Measurements from ENCODE around the gene TRIM46.
"Not testable (repeated sequence)": the region's sequence is repeated elsewhere in the genome, so short reads cannot be mapped to it uniquely, and the experiment has no call there.

Gene TRIM46

GRCh38 chr1:155223047-155223446 lies 49.4 kb downstream of the TRIM46 start:
- no peak for DNase-seq
- TF ChIP-seq CTCF (IDR thresholded peaks at IDR 0.05; ENCODE audit: low read depth, low read length), result no peak

GRCh38 chr1:155225404-155225759 lies 51.7 kb downstream of the TRIM46 start:
- not testable (repeated sequence) for H3K4me3 ChIP-seq (ENCODE audit: low read depth, low read length); DNase-seq; H3K27me3 ChIP-seq (ENCODE audit: insufficient read depth, low read depth, severe bottlenecking); H3K9me3 ChIP-seq (ENCODE audit: severe bottlenecking); H3K27ac ChIP-seq
- H3K36me3 ChIP-seq, result peaks cover 23% of the 10 kb centered on the region

More at GRCh38 chr1:155223047-155223446, 49.4 kb downstream of the TRIM46 start:
- no peak overlapping the region for H3K4me3 ChIP-seq (ENCODE audit: low read depth, low read length)
- H3K27ac ChIP-seq, result no peak overlapping the region
- H3K36me3 ChIP-seq, result peaks cover 23% of the 10 kb centered on the region
- no peaks in the 10 kb centered on the region for H3K9me3 ChIP-seq (ENCODE audit: severe bottlenecking)
- H3K27me3 ChIP-seq (ENCODE audit: insufficient read depth, low read depth, severe bottlenecking), result no peaks in the 10 kb centered on the region

GRCh38 chr1:155226188-155226909 lies 52.7 kb downstream of the TRIM46 start:
- peak overlapping the region; percentile 90 for H3K4me3 ChIP-seq (ENCODE audit: low read depth, low read length)
- H3K36me3 ChIP-seq, result peaks cover 19% of the 10 kb centered on the region
- H3K27me3 ChIP-seq (ENCODE audit: insufficient read depth, low read depth, severe bottlenecking), result no peaks in the 10 kb centered on the region
- peak; percentile 95 for DNase-seq
- TF ChIP-seq CTCF (IDR thresholded peaks at IDR 0.05; ENCODE audit: low read depth, low read length), result peak; percentile 78
- H3K27ac ChIP-seq, result peak overlapping the region; percentile 93
- H3K9me3 ChIP-seq (ENCODE audit: severe bottlenecking), result no peaks in the 10 kb centered on the region

GRCh38 chr1:155226910-155227260 lies 53.2 kb downstream of the TRIM46 start:
- peak; percentile 89 for DNase-seq
- no peak for TF ChIP-seq CTCF (IDR thresholded peaks at IDR 0.05; ENCODE audit: low read depth, low read length)
- peak overlapping the region; percentile 93 for H3K27ac ChIP-seq

GRCh38 chr1:155227261-155228095 lies 53.8 kb downstream of the TRIM46 start:
- Histone ChIP-seq H3K36me3 (peaks cover 19% of the 10 kb centered on the region), H3K4me3 (ENCODE audit: low read depth, low read length) (peak overlapping the region; percentile 90), H3K27ac (peak overlapping the region; percentile 93), H3K27me3 (ENCODE audit: insufficient read depth, low read depth, severe bottlenecking) (no peaks in the 10 kb centered on the region), H3K9me3 (ENCODE audit: severe bottlenecking) (no peaks in the 10 kb centered on the region)
- DNase-seq, result peak; percentile 100
- TF ChIP-seq CTCF (IDR thresholded peaks at IDR 0.05; ENCODE audit: low read depth, low read length), result peak; percentile 54

More at GRCh38 chr1:155226910-155227260, 53.2 kb downstream of the TRIM46 start:
- H3K9me3 ChIP-seq (ENCODE audit: severe bottlenecking), result no peaks in the 10 kb centered on the region
- H3K36me3 ChIP-seq, result peaks cover 19% of the 10 kb centered on the region
- no peaks in the 10 kb centered on the region for H3K27me3 ChIP-seq (ENCODE audit: insufficient read depth, low read depth, severe bottlenecking)
- peak overlapping the region; percentile 90 for H3K4me3 ChIP-seq (ENCODE audit: low read depth, low read length)

GRCh38 chr1:155228096-155228427 lies 54.4 kb downstream of the TRIM46 start:
- Histone ChIP-seq H3K36me3 (peaks cover 19% of the 10 kb centered on the region), H3K9me3 (ENCODE audit: severe bottlenecking) (no peaks in the 10 kb centered on the region), H3K27me3 (ENCODE audit: insufficient read depth, low read depth, severe bottlenecking) (no peaks in the 10 kb centered on the region), H3K27ac (peak overlapping the region; percentile 93), H3K4me3 (ENCODE audit: low read depth, low read length) (peak overlapping the region; percentile 46)
- TF ChIP-seq CTCF (IDR thresholded peaks at IDR 0.05; ENCODE audit: low read depth, low read length), result no peak
- DNase-seq, result no peak

GRCh38 chr1:155231302-155231701 lies 57.7 kb downstream of the TRIM46 start:
- not testable (repeated sequence) for H3K9me3 ChIP-seq (ENCODE audit: severe bottlenecking); H3K36me3 ChIP-seq; H3K27ac ChIP-seq; DNase-seq; H3K4me3 ChIP-seq (ENCODE audit: low read depth, low read length); H3K27me3 ChIP-seq (ENCODE audit: insufficient read depth, low read depth, severe bottlenecking)

- H3K9me3 ChIP-seq (ENCODE audit: severe bottlenecking); H3K27me3 ChIP-seq (ENCODE audit: insufficient read depth, low read depth, severe bottlenecking); DNase-seq; H3K4me3 ChIP-seq (ENCODE audit: low read depth, low read length); H3K27ac ChIP-seq: not testable (repeated sequence)
- H3K36me3 ChIP-seq, result peaks cover 15% of the 10 kb centered on the region
Measured at GRCh38 chr1:155232001-155232978, 58.6 kb downstream of the TRIM46 start.

Data from WERI-Rb-1 (cell line).